Prostate gland (tissue), 2 donors: ENCODE measurements around the gene OR52H1. TPM values are rescaled to one million over a fixed set of nuclear protein-coding genes. Genes with fewer than 3 reads are reported as not detected.

Source experiments
- DNase-seq: peaks from one replicate; pipeline ENCODE4 v3.0.0-alpha.2; 2019; ENCODE audit warnings: low spot score
- H3K27ac ChIP-seq, 2 donors: fragments of 200-600 bp; sonication (generic); 2 replicates each; pipeline ENCODE4 v1.5.1; 2017 to 2019
- H3K27me3 ChIP-seq: fragments of 200-600 bp; sonication (generic); replicated peaks from 2 replicates; pipeline ENCODE4 v1.5.1; 2019; ENCODE audit not compliant: insufficient read depth
- H3K36me3 ChIP-seq, 2 donors: fragments of 200-600 bp; sonication (generic); 1 replicate in 1 of 2; 2 replicates in 1 of 2; pipeline versions ENCODE4 v1.5.1 to v1.8.1; 2017 to 2019
- H3K4me1 ChIP-seq: fragments of 200-600 bp; sonication (generic); replicated peaks from 2 replicates; pipeline ENCODE4 v1.5.1; 2019
- H3K4me3 ChIP-seq, 2 donors: fragments of 200-600 bp; sonication (generic); 2 replicates each; pipeline ENCODE4 v1.5.1; 2017 to 2019
- H3K9me3 ChIP-seq: fragments of 200-600 bp; sonication (generic); 2 replicates; pipeline ENCODE4 v1.5.1; 2017
- CTCF ChIP-seq, 4 experiments: fragments of 200-600 bp in 2 of 4; fragments of 450-650 bp in 2 of 4; sonication (generic) in 2 of 4; IDR thresholded peaks; 1 replicate in 3 of 4; 2 replicates in 1 of 4; pipeline ENCODE4 v1.5.1; 2016 to 2019; ENCODE audit warnings: antibody characterized with exemption in 4 of 4, mild to moderate bottlenecking in 2 of 4, moderate library complexity in 2 of 4
- POLR2A ChIP-seq: fragments of 450-650 bp; IDR thresholded peaks from one replicate; pipeline ENCODE4 v1.6.1; 2016; ENCODE audit warnings: antibody characterized with exemption, mild to moderate bottlenecking
- POLR2AphosphoS5 ChIP-seq: sonication (generic); formaldehyde crosslinking; IDR thresholded peaks from one replicate; pipeline ENCODE4 v1.6.1; 2017; ENCODE audit warnings: antibody characterized with exemption
- WGBS: methylation state at CpG from one replicate; pipeline ENCODE4 v1.1.5; 2018; 5-methylcytosine and 5-hydroxymethylcytosine counted together
- intact Hi-C: fragments of 100-400 bp; cut with DNase I; formaldehyde crosslinking; loops from one replicate; pipeline ENCODE4 v1.14.2; 2022
- total RNA-seq, 2 donors: library from RNA; depleted of rRNA; stranded (reverse); fragments of >200 nt; gene quantifications; one replicate each; pipeline ENCODE4 v1.1.0, GENCODE V29; 2016

The OR52H1 gene
- total RNA-seq = under 1 TPM in 1 of 2 donors, not detected in 1; 0.57 TPM

- Histone ChIP-seq H3K4me3 (no peak within 1 kb of the TSS), H3K36me3 (no peaks in the 10 kb centered on the region), H3K27ac (no peak within 1 kb of the TSS), H3K9me3 (no peaks in the 10 kb centered on the region), H3K4me1 (no peaks in the 10 kb centered on the region), H3K27me3 (no peaks in the 10 kb centered on the region)
- intact Hi-C loops = no loop called here
- WGBS = 65% methylated on average over 1 of the region's 1 CpG
- TF ChIP-seq POLR2AphosphoS5 = no peak
- TF ChIP-seq CTCF (IDR thresholded peaks at IDR 0.05) = no peak
- TF ChIP-seq POLR2A = no peak
- DNase-seq = no peak
These were observed at the start of gene OR52H1 for GRCh38 chr11:5548440-5548839. OR52H1 (minus strand) TSS chr11:5548540; CDS start chr11:5545505, 3,035 bp downstream.

GRCh38 chr11:5597953-5598352 lies 49.6 kb upstream of the OR52H1 start:
- Histone ChIP-seq H3K4me1 (no peaks in the 10 kb centered on the region), H3K4me3 (no peak overlapping the region), H3K36me3 (no peaks in the 10 kb centered on the region), H3K27ac (no peak overlapping the region), H3K27me3 (no peaks in the 10 kb centered on the region), H3K9me3 (no peaks in the 10 kb centered on the region)
- 44% methylated on average over 3 of the region's 3 CpGs for WGBS
- no peak for DNase-seq
- intact Hi-C loops = loop anchor here (5.0 kb wide), 1 partner anchor 89 kb away; the partner anchor contains the start of genes TRIM22 and TRIM5
- TF ChIP-seq CTCF (IDR thresholded peaks at IDR 0.05) (no peak), POLR2A (no peak), POLR2AphosphoS5 (no peak)

- TF ChIP-seq POLR2AphosphoS5 (no peak), CTCF (IDR thresholded peaks at IDR 0.05) (no peak), POLR2A (no peak)
- H3K4me3 ChIP-seq = peak within 1 kb of the TSS; percentile 38 to 44
- WGBS = 6% methylated on average over 20 of the region's 20 CpGs
- intact Hi-C loops = loop anchor here (5.0 kb wide), 1 partner anchor 91 kb away; the partner anchor contains the start of genes TRIM22 and TRIM5
- H3K9me3 ChIP-seq = no peaks in the 10 kb centered on the region
- H3K27me3 ChIP-seq = no peaks in the 10 kb centered on the region
- no peaks in the 10 kb centered on the region for H3K4me1 ChIP-seq
- DNase-seq = peak; percentile 26
- peak within 1 kb of the TSS; percentile 56 to 78 for H3K27ac ChIP-seq
- H3K36me3 ChIP-seq = no peaks in the 10 kb centered on the region
These were observed 48.4 kb upstream of the OR52H1 start, which contains the start of gene TRIM6 for GRCh38 chr11:5596607-5597201. TRIM6 (plus strand) TSS chr11:5596637; CDS start chr11:5596898, 261 bp downstream.

GRCh38 chr11:5593146-5593545 lies 44.8 kb upstream of the OR52H1 start:
- DNase-seq = no peak
- TF ChIP-seq CTCF (IDR thresholded peaks at IDR 0.05) (no peak), POLR2AphosphoS5 (no peak), POLR2A (no peak)
- intact Hi-C loops = no loop called here
- Histone ChIP-seq H3K4me1 (no peaks in the 10 kb centered on the region), H3K9me3 (no peaks in the 10 kb centered on the region), H3K36me3 (no peaks in the 10 kb centered on the region), H3K4me3 (no peak overlapping the region), H3K27me3 (no peaks in the 10 kb centered on the region), H3K27ac (no peak overlapping the region)
- 59% methylated on average over 1 of the region's 1 CpG for WGBS

GRCh38 chr11:5592615-5593014 lies 44.3 kb upstream of the OR52H1 start:
- Histone ChIP-seq H3K9me3 (no peaks in the 10 kb centered on the region), H3K27me3 (no peaks in the 10 kb centered on the region), H3K36me3 (no peaks in the 10 kb centered on the region), H3K4me1 (no peaks in the 10 kb centered on the region), H3K27ac (no peak overlapping the region), H3K4me3 (no peak overlapping the region)
- WGBS = 79% methylated on average over 5 of the region's 5 CpGs
- intact Hi-C loops = no loop called here
- DNase-seq = no peak
- no peak for TF ChIP-seq POLR2AphosphoS5
- TF ChIP-seq POLR2A = no peak
- TF ChIP-seq CTCF (IDR thresholded peaks at IDR 0.05) = no peak
